ENCODE measurements around the gene UBE2L3. TPM values are rescaled to one million over a fixed set of nuclear protein-coding genes. Genes with fewer than 3 reads are reported as not detected.

The UBE2L3 gene
- total RNA-seq, 4 donors from 2014 or later = 40.5 to 94.4 (median 60.0) TPM

GRCh38 chr22:21626735-21627469 is 59.4 kb downstream of the UBE2L3 start:
- no peak for TF ChIP-seq EP300 (IDR thresholded peaks at IDR 0.05)
- TF ChIP-seq CTCF (IDR thresholded peaks at IDR 0.05) = no peak
- TF ChIP-seq POLR2AphosphoS5 (IDR thresholded peaks at IDR 0.05) = no peak
- TF ChIP-seq POLR2A (IDR thresholded peaks at IDR 0.05) = no peak
- 66 to 71% methylated on average over 5 to 7 of the region's 11 CpGs for WGBS, 2 donors (ENCODE audit: low coverage in 1 of 2)
- H3K27ac ChIP-seq = no peak overlapping the region
- H3K4me3 ChIP-seq = no peak overlapping the region
- H3K36me3 ChIP-seq = peaks cover 0 to 20% of the 10 kb centered on the region in 2 donors
- H3K27me3 ChIP-seq = no peaks in the 10 kb centered on the region
- H3K4me1 ChIP-seq = peaks cover 0 to 62% (median 12%) of the 10 kb centered on the region in 3 donors
- ATAC-seq = no peak
- H3K9me3 ChIP-seq = no peaks in the 10 kb centered on the region

GRCh38 chr22:21628386-21629254 is 61.1 kb downstream of the UBE2L3 start:
- no peak for ATAC-seq
- peak overlapping the region; percentile 41 to 98 for H3K4me3 ChIP-seq
- whole genome bisulfite sequencing, 2 donors (ENCODE audit: low coverage in 1 of 2) = 35% methylated on average over 25 of the region's 74 CpGs; no CpG with 5 or more reads in 1 of the 2 donors

GRCh38 chr22:21629255-21630149 is 62.0 kb downstream of the UBE2L3 start, which contains the start of gene YDJC:
Gene YDJC, minus strand, starts transcription at chr22:21630022. Its CDS starts 8 bp downstream, at chr22:21630014.
- Histone ChIP-seq H3K27ac (peak within 1 kb of the TSS in 3 of 4 donors; percentile 79 to 87 (median 83)), H3K9me3 (no peaks in the 10 kb centered on the region), H3K27me3 (no peaks in the 10 kb centered on the region), H3K4me1 (peaks cover 0 to 36% (median 8%) of the 10 kb centered on the region in 3 donors), H3K4me3 (peak within 1 kb of the TSS; percentile 41 to 98), H3K36me3 (peaks cover 0 to 5% of the 10 kb centered on the region in 2 donors)
- ATAC-seq = peak; percentile 97
- TF ChIP-seq POLR2AphosphoS5 (IDR thresholded peaks at IDR 0.05) = peak; percentile 46
- peak; percentile 42 to 46 for TF ChIP-seq POLR2A (IDR thresholded peaks at IDR 0.05)
- peak in 3 of 4 experiments; percentile 40 to 97 (median 80) for TF ChIP-seq CTCF (IDR thresholded peaks at IDR 0.05)
- TF ChIP-seq EP300 (IDR thresholded peaks at IDR 0.05) = no peak
- 4% methylated on average over 4 of the region's 93 CpGs; no CpG with 5 or more reads in 1 of the 2 donors for WGBS, 2 donors (ENCODE audit: low coverage in 1 of 2)

More at GRCh38 chr22:21628386-21629254, 61.1 kb downstream of the UBE2L3 start:
- H3K27ac ChIP-seq = peak overlapping the region in 3 of 4 donors; percentile 79 to 87 (median 83)
- H3K27me3 ChIP-seq = no peaks in the 10 kb centered on the region
- H3K36me3 ChIP-seq = peaks cover 0 to 6% of the 10 kb centered on the region in 2 donors
- H3K9me3 ChIP-seq = no peaks in the 10 kb centered on the region
- H3K4me1 ChIP-seq = peaks cover 0 to 45% (median 12%) of the 10 kb centered on the region in 3 donors
- TF ChIP-seq POLR2A (IDR thresholded peaks at IDR 0.05) (no peak), CTCF (IDR thresholded peaks at IDR 0.05) (no peak), EP300 (IDR thresholded peaks at IDR 0.05) (no peak), POLR2AphosphoS5 (IDR thresholded peaks at IDR 0.05) (no peak)

- TF ChIP-seq CTCF (IDR thresholded peaks at IDR 0.05) = no peak
- no peak for TF ChIP-seq POLR2AphosphoS5 (IDR thresholded peaks at IDR 0.05)
- no peak for TF ChIP-seq EP300 (IDR thresholded peaks at IDR 0.05)
- no peak for TF ChIP-seq POLR2A (IDR thresholded peaks at IDR 0.05)
- peaks cover 0 to 5% of the 10 kb centered on the region in 2 donors for H3K36me3 ChIP-seq
- ATAC-seq = no peak
- H3K4me3 ChIP-seq = no peak overlapping the region
- no peak overlapping the region for H3K27ac ChIP-seq
- H3K4me1 ChIP-seq = peaks cover 0 to 27% (median 8%) of the 10 kb centered on the region in 3 donors
- 86% methylated on average over 2 to 3 of the region's 4 CpGs for whole genome bisulfite sequencing, 2 donors (ENCODE audit: low coverage in 1 of 2)
- no peaks in the 10 kb centered on the region for H3K27me3 ChIP-seq
- no peaks in the 10 kb centered on the region for H3K9me3 ChIP-seq
Measured at GRCh38 chr22:21631025-21631424, 63.5 kb downstream of the UBE2L3 start.

All from gastroesophageal sphincter (tissue), 4 donors.